Measurements from ENCODE around the gene ZNF783.

DNA sequence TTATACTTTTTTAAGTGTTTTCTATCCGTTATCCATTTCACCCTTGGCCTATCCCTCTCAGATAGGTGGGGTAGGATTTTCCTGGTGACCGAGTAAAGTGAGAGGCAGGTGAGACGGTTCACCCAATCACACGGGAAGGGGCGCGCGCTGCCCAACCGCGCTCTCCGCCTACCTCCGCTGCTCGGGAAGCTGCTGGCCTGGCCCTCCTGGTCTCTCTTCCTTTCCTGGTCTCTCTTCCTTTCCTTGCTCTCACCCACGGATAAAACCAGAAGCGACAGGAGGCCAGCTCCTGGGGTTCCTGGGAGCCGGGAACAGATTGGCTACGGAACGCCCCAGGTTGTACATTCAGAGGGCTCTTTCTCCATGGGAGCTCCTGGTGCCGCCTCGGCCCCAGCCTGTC is 36.9 kb upstream of the ZNF783 start:
- TF ChIP-seq CTCF (IDR thresholded peaks at IDR 0.05) (no peak), EZH2 (IDR thresholded peaks at IDR 0.05; ENCODE audit: borderline replicate concordance, insufficient read depth, low read depth, low read length, poor library complexity, severe bottlenecking) (no peak)

Measured in B cell (primary cell).